A549 (cell line): ENCODE measurements around the gene C19orf53. TPM values are rescaled to one million over a fixed set of nuclear protein-coding genes. Genes with fewer than 3 reads are reported as not detected.
A peak's percentile ranks its signal among the peaks of the same experiment; 100 is the strongest.

Source experiments
- ATAC-seq, 2 experiments: fragments of 200-7000 bp in 1 of 2; fragments of >200 bp in 1 of 2; cut with Nextera tagmentation in 1 of 2; cut with Tn5 transposase in 1 of 2; 3 replicates each; pipeline versions ENCODE4 v1.8.0 to v1.9.1; 2018 to 2020; ENCODE audit warnings: mild to moderate bottlenecking in 1 of 2, moderate library complexity in 1 of 2
- CTCF ChIA-PET: fragments of 300-600 bp; sonication (Branson Sonifier 250); formaldehyde crosslinking; extraction: SDS; loops from one replicate; lab custom pipeline; 2021; ENCODE audit warnings: antibody characterized with exemption, inconsistent platforms; lab: Yijun Ruan, JAX
- POLR2A ChIA-PET: fragments of 350-600 bp; formaldehyde crosslinking; extraction: SDS; loops from one replicate; lab custom pipeline; 2021; ENCODE audit warnings: antibody characterized with exemption, inconsistent platforms; lab: Yijun Ruan, JAX
- DNase-seq, 2 experiments: peaks; one replicate each; pipeline versions ENCODE4 v3.0.0 to v3.0.0-alpha.2; 2011 to 2016; ENCODE audit warnings: low read depth in 1 of 2, low spot score in 1 of 2
- FAIRE-seq: peaks from 2 replicates; lab custom pipeline; 2011; peaks lifted over from hg19 to GRCh38; lab: Jason Lieb, UNC
- H3K27ac ChIP-seq, 2 experiments: fragments of >200 bp; sonication (Bioruptor Twin); formaldehyde crosslinking; 3 replicates each; pipeline ENCODE4 v1.5.1; 2016 to 2017
- H3K4me1 ChIP-seq: fragments of >200 bp; sonication (Bioruptor Twin); formaldehyde crosslinking; 3 replicates; pipeline ENCODE4 v1.6.1; 2016
- H3K4me2 ChIP-seq: fragments of >200 bp; sonication (Bioruptor Twin); formaldehyde crosslinking; 3 replicates; pipeline ENCODE4 v1.6.1; 2016
- H3K4me3 ChIP-seq: fragments of >200 bp; sonication (Bioruptor Twin); formaldehyde crosslinking; 3 replicates; pipeline ENCODE4 v1.5.1; 2016
- H3K9me3 ChIP-seq: fragments of >200 bp; sonication (Bioruptor Twin); formaldehyde crosslinking; 3 replicates; pipeline ENCODE4 v1.6.1; 2016
- ATOH8 ChIP-seq: fragments of 250-450 bp; sonication (Bioruptor Pico); IDR thresholded peaks from 2 replicates; pipeline ENCODE4 v1.5.0; 2020; ENCODE audit warnings: low read depth, mild to moderate bottlenecking, moderate library complexity
- CBX8 ChIP-seq: fragments of 200-600 bp; sonication (generic); IDR thresholded peaks from 2 replicates; pipeline ENCODE4 v1.6.1; 2016
- CEBPB ChIP-seq, 2 experiments: fragments of >200 bp in 1 of 2; sonication (Bioruptor Twin) in 1 of 2; formaldehyde crosslinking in 1 of 2; IDR thresholded peaks; 2 replicates each; pipeline ENCODE4 v1.6.1; 2012 to 2016
- CHD4 ChIP-seq: fragments of 200-600 bp; sonication (generic); IDR thresholded peaks from 2 replicates; pipeline ENCODE4 v1.6.1; 2016; ENCODE audit warnings: antibody characterized with exemption, mild to moderate bottlenecking, borderline replicate concordance
- CTCF ChIP-seq: fragments of >200 bp; sonication (Bioruptor Twin); formaldehyde crosslinking; IDR thresholded peaks from 3 replicates; pipeline ENCODE4 v1.5.1; 2016
- E2F6 ChIP-seq: IDR thresholded peaks from 2 replicates; pipeline ENCODE4 v1.6.1; 2012; ENCODE audit warnings: low read depth, borderline replicate concordance
- FOSB ChIP-seq: fragments of 250-450 bp; sonication (Bioruptor Pico); IDR thresholded peaks from 2 replicates; pipeline ENCODE4 v1.5.0; 2020; ENCODE audit warnings: mild to moderate bottlenecking, moderate library complexity
- FOXS1 ChIP-seq: fragments of 250-450 bp; sonication (Bioruptor Pico); IDR thresholded peaks from 2 replicates; pipeline ENCODE4 v1.5.0; 2020; ENCODE audit warnings: mild to moderate bottlenecking, moderate library complexity
- GATA3 ChIP-seq: IDR thresholded peaks from 2 replicates; pipeline ENCODE4 v1.6.1; 2012; ENCODE audit warnings: borderline replicate concordance
- HDAC2 ChIP-seq: fragments of 200-600 bp; sonication (generic); IDR thresholded peaks from 2 replicates; pipeline ENCODE4 v1.6.1; 2016
- HES2 ChIP-seq: fragments of >200 bp; sonication (Bioruptor Twin); formaldehyde crosslinking; IDR thresholded peaks from 2 replicates; pipeline ENCODE4 v1.6.1; 2016
- HEYL ChIP-seq: fragments of 250-450 bp; sonication (Bioruptor Pico); IDR thresholded peaks from 2 replicates; pipeline ENCODE4 v1.8.0; 2021; ENCODE audit warnings: mild to moderate bottlenecking, moderate library complexity
- KDM5A ChIP-seq: fragments of 200-600 bp; sonication (generic); IDR thresholded peaks from 2 replicates; pipeline ENCODE4 v1.6.1; 2016; ENCODE audit warnings: antibody characterized with exemption, mild to moderate bottlenecking
- NFE2L2 ChIP-seq: fragments of 150-350 bp; conservative IDR thresholded peaks from 2 replicates; pipeline ENCODE4 v1.6.1; 2014; ENCODE audit warnings: low read length
- NR3C1 ChIP-seq: fragments of >200 bp; sonication (Bioruptor Twin); formaldehyde crosslinking; IDR thresholded peaks from 3 replicates; pipeline ENCODE4 v1.6.1; 2017
- PHF8 ChIP-seq: fragments of 200-600 bp; sonication (generic); IDR thresholded peaks from 2 replicates; pipeline ENCODE4 v1.6.1; 2016; ENCODE audit warnings: low read depth, mild to moderate bottlenecking, antibody characterized with exemption, moderate library complexity, borderline replicate concordance
- RAD21 ChIP-seq, 2 experiments: fragments of >200 bp in 1 of 2; sonication (Bioruptor Twin) in 1 of 2; formaldehyde crosslinking in 1 of 2; IDR thresholded peaks in 1 of 2; conservative IDR thresholded peaks in 1 of 2; 2 replicates in 1 of 2; 3 replicates in 1 of 2; pipeline ENCODE4 v1.6.1; 2012 to 2018; ENCODE audit warnings: inconsistent platforms in 1 of 2
- RARB ChIP-seq: fragments of 250-450 bp; sonication (Bioruptor Pico); IDR thresholded peaks from 2 replicates; pipeline ENCODE4 v1.8.0; 2021; ENCODE audit warnings: mild to moderate bottlenecking, moderate library complexity
- RFX5 ChIP-seq: fragments of 450-650 bp; IDR thresholded peaks from 2 replicates; pipeline ENCODE4 v1.7.1; 2014; ENCODE audit warnings: antibody characterized with exemption, mild to moderate bottlenecking, moderate library complexity
- TFCP2L1 ChIP-seq: fragments of 250-450 bp; sonication (Bioruptor Pico); IDR thresholded peaks from 2 replicates; pipeline ENCODE4 v1.5.0; 2021; ENCODE audit warnings: mild to moderate bottlenecking
- TP53 ChIP-seq: fragments of 250-450 bp; sonication (Bioruptor Pico); IDR thresholded peaks from 2 replicates; pipeline ENCODE4 v1.5.0; 2021; ENCODE audit warnings: mild to moderate bottlenecking, moderate library complexity
- ZC3H11A ChIP-seq: fragments of 450-650 bp; IDR thresholded peaks from 2 replicates; pipeline ENCODE4 v1.6.1; 2014; ENCODE audit warnings: antibody characterized with exemption, mild to moderate bottlenecking
- WGBS: methylation state at CpG from one replicate; pipeline ENCODE4 v1.1.6; 2017; ENCODE audit errors: missing lambda C conversion rate; 5-methylcytosine and 5-hydroxymethylcytosine counted together
- polyA plus RNA-seq, 4 experiments: library from polyadenylated mRNA; depleted of rRNA in 3 of 4; stranded (reverse); fragments of >200 nt; fragmentation: RNase III in 1 of 4; extraction: RNeasy Plus Mini Kit Qiagen cat#74134 plus additional on column Dnase treatment in 1 of 4; gene quantifications; 2 replicates in 3 of 4; 3 replicates in 1 of 4; pipeline ENCODE4 v1.2.3, GENCODE V29; 2011 to 2017

The C19orf53 gene
- polyA plus RNA-seq, 2 of the 4 experiments (the other 2 are of a cell fraction), result 105 to 143 TPM

- no peak for TF ChIP-seq NFE2L2
- no peak for TF ChIP-seq KDM5A
- no peak for TF ChIP-seq NR3C1
Measured at GRCh38 chr19:13742756-13743155, 31.5 kb upstream of the C19orf53 start (continued).

GRCh38 chr19:13744174-13744573 is 30.1 kb upstream of the C19orf53 start:
- Histone ChIP-seq H3K4me1 (peaks cover 6% of the 10 kb centered on the region; the same call in 1 of the 3 replicates), H3K4me2 (no peak overlapping the region), H3K9me3 (no peaks in the 10 kb centered on the region), H3K27ac (no peak overlapping the region), H3K4me3 (no peak overlapping the region)
- DNase-seq (no peak), ATAC-seq (no peak), FAIRE-seq (no peak)
- CTCF ChIA-PET, result interaction anchor here (0.6 kb wide), 1 partner anchor 37 kb away, joined by 3 read pairs; no protein-coding TSS in a partner anchor
- POLR2A ChIA-PET, result no interaction called here
- TF ChIP-seq FOXS1 (no peak), ZC3H11A (no peak), ATOH8 (no peak), HDAC2 (no peak), CTCF (no peak), CHD4 (no peak), RARB (no peak), CBX8 (no peak), TP53 (CRISPR knock-in tag) (no peak), GATA3 (no peak), RFX5 (no peak)

- TF ChIP-seq PHF8, result no peak
- TF ChIP-seq E2F6, result 0 out of 2 replicates have a peak, but pooled peaks have one; percentile 1
- ChIA-PET CTCF (interaction anchor here (1.0 kb wide), 1 partner anchor 15 kb away, joined by 3 read pairs; no protein-coding TSS in a partner anchor), POLR2A (interaction anchor here (0.6 to 2.0 kb wide), 5 partner anchors 16 to 109 kb away, joined by 3 to 17 read pairs (median 6); partner anchors contain the start of genes C19orf53 and ZSWIM4)
- H3K27ac ChIP-seq, result peak overlapping the region; percentile 2 to 73; a peak in 3 of 6 replicates
- ATAC-seq, result no peak
- 83% methylated on average over 8 of the region's 8 CpGs for WGBS
- H3K4me3 ChIP-seq, result peak overlapping the region; percentile 31
- H3K4me2 ChIP-seq, result 0 out of 3 replicates have a peak overlapping the region, but pooled peaks have one; percentile 11
- no peaks in the 10 kb centered on the region for H3K9me3 ChIP-seq
- FAIRE-seq, result no peak
- peaks cover 6% of the 10 kb centered on the region; the same call in 1 of the 3 replicates for H3K4me1 ChIP-seq
- no peak for DNase-seq
Measured at GRCh38 chr19:13747098-13747453, 27.2 kb upstream of the C19orf53 start.

GRCh38 chr19:13748169-13748828 is 26.0 kb upstream of the C19orf53 start:
- TF ChIP-seq TFCP2L1 (CRISPR knock-in tag), result no peak
- TF ChIP-seq FOSB (CRISPR knock-in tag), result no peak
- no peak for TF ChIP-seq HES2
- 0 out of 4 replicates have a peak, but pooled peaks of 1 of the 2 experiments have one; percentile 14 for TF ChIP-seq CEBPB (IDR thresholded peaks at IDR 0.05)
- TF ChIP-seq HEYL (CRISPR knock-in tag), result no peak
- TF ChIP-seq RAD21 (conservative IDR thresholded peaks at IDR 0.05 in 1 of 2, IDR thresholded peaks at IDR 0.05 in 1 of 2), result no peak
- TF ChIP-seq ZC3H11A, result no peak

More at GRCh38 chr19:13748169-13748828, 26.0 kb upstream of the C19orf53 start:
- ATAC-seq (peak; percentile 7 to 27; a peak in 4 of 6 replicates), DNase-seq (peak; percentile 18 to 44), FAIRE-seq (no peak)
- WGBS, result under 1% methylated on average over 21 of the region's 25 CpGs
- Histone ChIP-seq H3K27ac (peak overlapping the region; percentile 80 to 96), H3K4me2 (peak overlapping the region; percentile 88), H3K4me1 (peaks cover 6% of the 10 kb centered on the region; the same call in 1 of the 3 replicates), H3K9me3 (no peaks in the 10 kb centered on the region), H3K4me3 (peak overlapping the region; percentile 64)
- ChIA-PET POLR2A (interaction anchor here (0.9 to 2.0 kb wide), 4 partner anchors 17 to 47 kb away, joined by 3 to 17 read pairs (median 8); partner anchors contain the start of genes C19orf53 and ZSWIM4), CTCF (interaction anchor here (0.6 to 1.3 kb wide), 5 partner anchors 10 to 470 kb away, joined by 3 read pairs; no protein-coding TSS in a partner anchor)
